ENCODE results near the gene KNCN. TPM values are rescaled to one million over a fixed set of nuclear protein-coding genes. Genes with fewer than 3 reads are reported as not detected.

The KNCN gene
- total RNA-seq, 1 donor from 2014 or later: not detected

Other genes with a start within 250 kb of the KNCN start
- gene LRRC41, start 248.0 kb downstream of the KNCN start, total RNA-seq: 70.1 and 70.6 TPM in 2 replicates
- 262 and 275 TPM in 2 replicates for gene UQCRH, start 247.9 kb downstream of the KNCN start, total RNA-seq
- gene NSUN4, start 210.8 kb downstream of the KNCN start, total RNA-seq: 37.2 and 37.6 TPM in 2 replicates
- 2.4 and 3.8 TPM in 2 replicates for gene FAAH, start 157.3 kb downstream of the KNCN start, total RNA-seq
- not detected in 2 replicates for gene DMBX1, start 61.8 kb downstream of the KNCN start, total RNA-seq
- gene MKNK1, start 52.6 kb upstream of the KNCN start, total RNA-seq: 45.2 and 48.1 TPM in 2 replicates
- gene MOB3C, start 65.2 kb upstream of the KNCN start, total RNA-seq: 16.0 and 17.5 TPM in 2 replicates
- 42.7 TPM in 2 replicates for gene ATPAF1, start 116.7 kb upstream of the KNCN start, total RNA-seq
- gene TEX38, start 120.2 kb upstream of the KNCN start, total RNA-seq: not detected in 2 replicates
- gene EFCAB14, start 167.5 kb upstream of the KNCN start, total RNA-seq: 69.1 and 71.3 TPM in 2 replicates
- gene CYP4B1, start 247.4 kb upstream of the KNCN start, total RNA-seq: not detected in 2 replicates

All from activated T-helper 2 cell treated with anti-CD3 and anti-CD28 coated beads, Interferon-gamma antibody, Interleukin-2, Interleukin-4, amounts not matched to agents 10 μg/mL and 5 μg/mL and 100 μg/mL, durations not matched to agents 14 hours and 24 hours and 36 hours (primary cell).